GM19351 (cell line): Measurements from ENCODE around the gene CACNB4.
A peak's percentile ranks its signal among the peaks of the same experiment; 100 is the strongest.
"Not testable (repeated sequence)": the region's sequence is repeated elsewhere in the genome, so short reads cannot be mapped to it uniquely, and the experiment has no call there.

ENCODE experiments used
- ATAC-seq: cut with Tn5 transposase; IDR thresholded peaks from one replicate; pipeline ENCODE4 v1.9.1; 2021; ENCODE audit warnings: mild to moderate bottlenecking, moderate library complexity; ENCODE audit not compliant: unreplicated experiment

Gene CACNB4

GRCh38 chr2:152098496-152099366 is at the start of gene CACNB4:
TSS of gene CACNB4 (minus strand) at chr2:152099044.
- ATAC-seq = peak; percentile 32

GRCh38 chr2:152134488-152135280 is 35.8 kb upstream of the CACNB4 start:
- peak; percentile 86 for ATAC-seq

- ATAC-seq = no peak
Observed at GRCh38 chr2:152132306-152132705, 33.5 kb upstream of the CACNB4 start.

GRCh38 chr2:152127628-152128027 is 28.8 kb upstream of the CACNB4 start:
- ATAC-seq = no peak

- no peak for ATAC-seq
Observed at GRCh38 chr2:152126664-152127063, 27.8 kb upstream of the CACNB4 start.

- ATAC-seq = no peak
Observed at GRCh38 chr2:152122161-152122560, 23.3 kb upstream of the CACNB4 start.

- ATAC-seq = no peak
Observed at GRCh38 chr2:152120430-152120829, 21.6 kb upstream of the CACNB4 start.

- ATAC-seq = no peak
Observed at GRCh38 chr2:152115952-152116351, 17.1 kb upstream of the CACNB4 start.

GRCh38 chr2:152114366-152114765 is 15.5 kb upstream of the CACNB4 start:
- ATAC-seq = no peak

GRCh38 chr2:152107140-152107539 is 8.3 kb upstream of the CACNB4 start:
- not testable (repeated sequence) for ATAC-seq

GRCh38 chr2:152106464-152106863 is 7.6 kb upstream of the CACNB4 start:
- ATAC-seq = no peak

- no peak for ATAC-seq
Observed at GRCh38 chr2:152103271-152103670, 4.4 kb upstream of the CACNB4 start.

GRCh38 chr2:152100961-152101360 is 2.1 kb upstream of the CACNB4 start:
- no peak for ATAC-seq

GRCh38 chr2:152099367-152100050 is 665 bp upstream of the CACNB4 start:
- peak; percentile 26 for ATAC-seq

- peak; percentile 28 for ATAC-seq
Observed at GRCh38 chr2:152097801-152098495, 896 bp downstream of the CACNB4 start.

- no peak for ATAC-seq
Observed at GRCh38 chr2:152097290-152097800, 1.5 kb downstream of the CACNB4 start.

GRCh38 chr2:152095146-152095545 is 3.7 kb downstream of the CACNB4 start:
- ATAC-seq = no peak

GRCh38 chr2:152094014-152094413 is 4.8 kb downstream of the CACNB4 start:
- ATAC-seq = no peak

- ATAC-seq = no peak
Observed at GRCh38 chr2:152093464-152093863, 5.4 kb downstream of the CACNB4 start.

- ATAC-seq = no peak
Observed at GRCh38 chr2:152092095-152092494, 6.7 kb downstream of the CACNB4 start.
